HG03064 (cell line): Measurements from ENCODE around the gene SETD3.

ENCODE experiments used
- ATAC-seq: cut with Tn5 transposase; IDR thresholded peaks from one replicate; pipeline ENCODE4 v1.9.1; 2021; ENCODE audit warnings: low read depth; ENCODE audit not compliant: unreplicated experiment

SETD3 gene

GRCh38 chr14:99463974-99464373, 16.7 kb downstream of the SETD3 start:
- no peak for ATAC-seq

- ATAC-seq: no peak
Measured at GRCh38 chr14:99462210-99462609, 18.4 kb downstream of the SETD3 start.

- no peak for ATAC-seq
Measured at GRCh38 chr14:99461411-99462085, 19.1 kb downstream of the SETD3 start.

DNA sequence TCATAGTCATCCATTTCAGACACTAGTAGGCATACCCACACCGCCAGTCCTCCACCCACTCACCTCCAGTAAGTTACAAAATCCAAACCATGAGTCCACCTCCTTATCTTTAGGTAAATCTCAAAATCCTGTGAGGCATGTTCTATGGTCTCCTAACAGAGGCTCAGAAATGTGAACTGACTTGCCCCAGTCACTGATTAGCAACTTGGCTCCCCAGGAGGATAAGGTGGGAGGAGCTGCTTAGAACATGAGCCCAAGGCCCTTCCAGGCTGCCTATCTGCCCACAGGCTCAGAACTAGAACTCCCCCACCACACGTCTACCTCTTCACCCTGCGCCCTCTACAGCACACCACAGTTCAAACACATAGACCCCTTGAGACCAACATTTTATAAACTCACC, 19.9 kb downstream of the SETD3 start:
- no peak for ATAC-seq

DNA sequence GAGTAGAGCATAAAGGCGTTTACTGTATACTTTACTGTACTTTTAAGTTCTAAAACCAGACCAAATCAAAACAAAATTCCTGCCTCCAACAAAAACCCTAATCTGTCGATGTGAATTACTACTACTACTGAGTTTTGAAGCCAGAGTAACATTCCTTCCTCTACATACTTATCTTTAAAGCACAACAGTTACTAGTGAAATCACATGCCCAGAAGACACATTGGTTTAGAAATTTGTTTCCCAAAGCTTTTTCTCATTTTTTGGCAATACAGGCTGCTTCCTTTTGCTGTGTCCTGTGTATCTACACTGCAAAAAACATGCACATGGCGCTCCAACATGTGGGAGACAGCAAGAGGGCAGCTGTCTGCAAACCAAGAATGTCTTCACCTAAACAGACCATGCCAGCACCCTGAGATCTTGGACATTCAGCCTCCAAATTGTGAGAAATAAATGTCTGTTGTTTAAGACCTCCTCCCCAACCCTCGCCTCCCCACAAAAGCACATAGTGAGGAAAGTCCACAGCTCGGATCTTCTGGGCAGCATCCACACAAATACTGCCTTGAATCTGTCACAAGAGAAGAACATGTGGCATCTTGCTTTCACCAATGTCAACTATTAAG, 21.1 kb downstream of the SETD3 start:
- ATAC-seq: no peak

DNA sequence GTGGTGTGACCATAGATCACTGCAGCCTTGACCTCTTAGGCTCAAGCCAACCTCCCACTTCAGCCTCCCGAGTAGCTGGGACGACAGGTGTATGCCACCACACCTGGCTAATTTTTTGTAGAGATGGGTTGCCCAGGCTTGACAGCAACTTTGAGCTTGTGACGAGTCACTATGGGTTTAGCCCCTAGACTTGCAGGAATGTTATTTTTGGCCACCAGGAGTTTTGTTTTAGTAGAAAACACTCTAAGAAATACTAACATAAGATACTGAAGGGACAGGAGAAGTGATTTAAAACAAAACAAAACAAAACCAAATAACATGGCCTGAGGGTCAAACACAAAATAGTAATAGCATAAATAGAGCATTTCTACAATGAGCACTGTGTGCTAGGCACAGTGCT, 26.4 kb downstream of the SETD3 start:
- ATAC-seq: no peak

- no peak for ATAC-seq
Measured at GRCh38 chr14:99452968-99453367, 27.7 kb downstream of the SETD3 start.

DNA sequence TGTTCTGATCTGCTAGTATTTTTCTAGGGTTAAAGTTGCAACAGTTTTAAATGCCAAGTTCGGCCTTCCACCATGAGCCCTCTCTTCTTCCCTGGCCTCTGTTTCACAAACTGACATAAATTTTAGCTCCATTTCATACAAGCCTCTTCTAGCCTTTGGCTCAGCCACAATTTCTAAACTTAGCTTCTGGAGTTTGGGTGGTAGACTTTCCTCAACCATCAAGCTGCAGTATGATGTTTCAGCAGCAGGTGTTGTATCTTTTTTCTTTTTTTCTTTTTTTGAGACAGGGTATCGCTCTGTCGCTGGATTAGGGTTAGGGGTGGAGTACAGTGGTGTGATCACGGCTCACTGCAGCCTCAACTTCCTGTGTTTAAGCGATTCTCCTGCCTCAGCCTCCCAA, 29.4 kb downstream of the SETD3 start:
- ATAC-seq: no peak

GRCh38 chr14:99450266-99450665, 30.4 kb downstream of the SETD3 start:
- no peak for ATAC-seq

GRCh38 chr14:99447739-99448138, 32.9 kb downstream of the SETD3 start:
- ATAC-seq: no peak

DNA sequence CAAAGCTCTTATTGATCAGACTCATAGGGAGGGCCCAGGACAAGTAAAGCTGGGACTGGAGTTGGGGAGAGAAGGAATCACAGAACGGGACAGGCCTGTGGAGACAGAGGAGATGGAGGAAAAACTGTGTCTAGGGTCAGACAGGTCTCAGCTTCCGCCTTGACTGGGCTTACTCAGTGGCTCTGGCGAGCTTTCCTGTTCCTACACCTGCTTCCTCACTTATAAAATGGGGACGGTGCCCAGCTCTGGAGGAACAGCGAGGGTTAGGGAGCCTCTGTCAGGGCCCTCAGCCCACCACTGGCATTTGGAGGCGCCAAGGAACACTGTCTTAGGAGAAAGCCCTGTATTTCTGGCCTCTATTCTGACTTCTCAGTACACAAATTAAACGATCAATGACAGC, 34.7 kb downstream of the SETD3 start:
- no peak for ATAC-seq

- no peak for ATAC-seq
Measured at GRCh38 chr14:99441918-99442317, 38.7 kb downstream of the SETD3 start.

GRCh38 chr14:99441157-99441870, 39.3 kb downstream of the SETD3 start:
- ATAC-seq: no peak

DNA sequence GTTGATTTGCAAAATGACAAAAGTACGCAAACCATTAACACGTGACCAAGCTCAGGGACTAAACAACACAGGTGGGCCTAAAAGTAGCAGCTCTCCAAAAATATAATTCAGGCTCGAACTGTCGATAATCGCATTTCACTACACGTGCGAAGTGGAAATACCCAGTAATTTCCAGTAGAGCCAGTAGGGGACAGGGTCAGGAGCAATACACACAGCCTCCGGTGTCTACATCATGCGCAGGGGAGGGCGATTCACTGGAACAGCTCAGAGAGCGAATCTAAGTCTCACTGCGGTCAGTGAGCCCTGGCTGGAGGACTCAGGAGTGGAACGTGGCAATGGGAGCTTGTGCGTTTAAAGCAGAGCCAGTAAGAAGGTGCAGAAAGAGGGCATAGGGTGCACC, 40.4 kb downstream of the SETD3 start:
- no peak for ATAC-seq

DNA sequence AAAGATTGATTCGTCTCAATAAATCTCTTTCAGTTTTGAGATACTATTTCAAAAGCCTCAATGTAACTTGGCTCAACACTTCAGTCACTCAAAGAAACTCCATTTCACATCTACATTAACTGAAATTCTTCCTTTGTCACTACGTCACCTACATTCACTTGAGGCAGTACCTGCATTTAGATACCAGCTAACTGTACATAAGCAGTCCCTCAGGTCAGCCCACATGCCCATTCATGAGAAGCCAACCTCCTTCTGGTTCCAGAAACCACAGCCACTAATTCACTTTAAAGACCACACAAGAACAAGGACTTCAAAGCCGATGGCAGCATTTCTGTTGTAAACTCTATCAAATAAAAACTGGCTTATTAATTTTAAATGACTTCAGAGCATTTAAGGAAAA, 43.0 kb downstream of the SETD3 start:
- ATAC-seq: no peak

DNA sequence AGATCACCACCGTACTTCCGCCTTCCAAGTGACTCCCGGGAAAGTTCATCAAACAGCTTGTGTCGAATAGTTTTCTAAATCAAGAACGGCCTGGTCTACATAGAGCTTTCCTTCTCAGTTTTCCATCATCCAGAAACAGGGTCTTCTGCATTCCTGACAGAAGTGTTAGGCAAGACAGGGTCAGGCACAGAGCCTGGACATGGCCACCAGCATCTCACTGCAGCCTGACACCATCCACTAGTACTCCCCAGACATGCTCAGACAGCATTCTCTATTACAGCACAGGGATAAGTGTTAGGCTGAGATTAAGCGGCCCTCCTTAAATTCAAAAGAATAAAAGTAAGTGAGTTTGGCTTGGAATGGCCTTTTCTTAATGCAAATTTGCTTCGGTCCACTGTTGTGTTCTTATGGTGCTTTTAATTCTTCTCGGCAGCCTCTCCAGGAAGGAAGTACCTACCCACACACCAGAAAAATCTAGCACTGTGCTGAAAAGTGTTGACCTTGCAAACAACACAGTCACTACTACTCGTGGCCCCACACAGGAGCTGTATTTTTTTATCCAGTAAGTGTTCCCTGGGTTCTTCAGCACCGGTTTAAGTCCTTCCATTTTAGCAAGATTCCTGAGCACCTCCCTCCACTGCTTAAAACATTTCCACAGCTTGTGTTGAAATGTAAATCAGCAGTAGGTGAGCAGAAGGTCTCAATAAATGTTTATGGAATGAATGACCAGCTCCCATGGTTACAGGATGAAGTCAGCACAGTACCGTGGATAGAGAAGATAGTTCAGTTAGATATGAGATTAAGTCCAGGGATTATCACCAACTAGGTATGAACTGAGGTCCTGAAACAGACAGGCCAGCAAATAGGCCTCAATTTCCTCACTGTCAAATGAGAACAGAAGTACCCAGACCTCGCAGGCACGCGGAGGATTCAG, 44.1 kb downstream of the SETD3 start:
- ATAC-seq: no peak

DNA sequence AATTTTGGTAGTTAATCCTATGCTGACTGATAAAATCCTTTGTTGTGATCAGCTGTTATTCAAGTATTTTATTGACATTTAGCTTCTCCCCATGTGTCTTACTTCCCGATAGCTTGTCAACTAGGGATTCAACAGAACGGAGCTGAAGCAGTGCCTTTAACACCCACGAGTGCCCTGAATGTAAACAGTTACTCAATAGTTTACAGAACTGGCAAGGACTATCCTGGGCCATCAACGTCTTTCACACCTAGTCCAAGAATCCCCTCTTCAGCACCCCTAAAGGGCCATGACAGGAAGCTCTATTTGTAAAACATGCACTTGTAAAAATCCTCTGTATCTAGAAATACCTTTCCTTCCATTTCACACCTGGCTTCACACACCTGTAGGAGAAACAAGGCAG, 45.3 kb downstream of the SETD3 start:
- no peak for ATAC-seq

DNA sequence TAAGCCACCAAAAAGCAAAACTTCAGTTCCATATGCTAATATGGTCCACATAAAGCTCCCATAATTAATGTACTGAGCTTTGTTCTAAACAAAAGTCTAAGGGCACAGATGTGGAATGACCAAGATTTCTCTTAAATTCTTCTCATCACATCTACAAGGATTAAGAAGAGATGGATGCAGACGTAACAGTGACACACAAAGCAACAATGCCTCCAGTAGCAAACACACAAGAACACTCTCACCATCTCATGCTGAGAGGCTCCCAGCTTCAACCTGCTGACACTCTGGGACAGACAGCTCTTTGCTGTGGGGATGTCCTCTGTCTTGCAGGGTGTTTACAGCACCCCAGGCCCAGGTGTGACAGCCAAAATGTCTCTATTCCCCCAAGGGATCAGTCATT, 48.2 kb downstream of the SETD3 start:
- ATAC-seq: no peak

DNA sequence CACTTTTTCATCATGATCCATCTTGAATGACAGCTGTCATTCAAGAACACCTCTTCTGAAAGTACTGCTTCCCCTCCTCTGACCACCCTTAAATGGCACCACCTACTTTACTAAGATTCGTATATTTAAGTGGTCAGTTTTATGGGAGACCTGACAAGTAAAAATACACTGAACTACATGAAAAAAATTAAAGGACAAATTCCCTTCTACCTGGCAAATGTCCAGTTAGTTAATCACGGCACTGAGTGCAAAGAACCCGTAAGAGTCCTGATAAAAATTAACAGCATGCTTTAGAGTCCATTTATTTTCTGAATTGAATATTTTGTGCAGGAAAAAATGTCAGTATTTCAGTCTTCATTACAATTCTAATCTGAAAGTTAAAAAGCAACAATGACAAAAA, 48.7 kb downstream of the SETD3 start:
- no peak for ATAC-seq

DNA sequence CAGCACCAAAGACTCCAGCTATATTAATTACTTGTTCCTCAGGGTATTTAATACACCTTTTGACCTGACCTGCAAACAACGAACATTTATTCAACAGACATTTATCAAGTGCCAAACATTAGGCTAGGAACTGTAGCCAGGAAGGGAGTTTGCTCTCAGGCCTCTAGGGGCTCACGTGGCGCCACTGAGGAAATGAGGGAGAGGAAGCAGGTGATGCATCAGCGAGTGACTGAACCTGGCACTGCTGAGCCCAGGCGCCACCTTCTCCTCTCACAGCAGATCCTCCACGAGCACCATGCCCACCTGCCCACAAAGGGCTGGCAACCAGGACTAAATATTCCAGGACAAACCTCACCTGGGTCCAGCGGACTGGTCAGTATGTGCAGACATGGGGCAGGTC, 50.2 kb downstream of the SETD3 start:
- no peak for ATAC-seq
